Mesodermal cell (in vitro differentiated cells): ENCODE data around the gene VWA8.

ENCODE experiments used
- H3K27ac ChIP-seq: 2 replicates; pipeline ENCODE4 v1.7.0; 2013; ENCODE audit warnings: mild to moderate bottlenecking, low read depth, low read length, moderate library complexity; ENCODE audit not compliant: severe bottlenecking
- H3K36me3 ChIP-seq: 2 replicates; pipeline ENCODE4 v1.7.1; 2013; ENCODE audit warnings: mild to moderate bottlenecking, low read length, moderate library complexity; ENCODE audit not compliant: control insufficient read depth, insufficient read depth
- H3K4me1 ChIP-seq: one replicate; pipeline ENCODE4 v1.7.1; 2013; ENCODE audit warnings: mild to moderate bottlenecking, low read length; ENCODE audit not compliant: insufficient read depth, control insufficient read depth, poor library complexity, severe bottlenecking
- H3K4me3 ChIP-seq: 2 replicates; pipeline ENCODE4 v1.7.0; 2013; ENCODE audit warnings: low read length, control low read depth, mild to moderate bottlenecking; ENCODE audit not compliant: insufficient read depth, poor library complexity, severe bottlenecking; ENCODE audit errors: extremely low read depth
- H3K9me3 ChIP-seq: 2 replicates; pipeline ENCODE4 v1.7.1; 2013; ENCODE audit warnings: mild to moderate bottlenecking, low read length, moderate library complexity; ENCODE audit not compliant: control insufficient read depth
- WGBS, 2 experiments: methylation state at CpG; one replicate each; pipeline ENCODE4 v1.1.5; 2013; ENCODE audit warnings: missing lambda C conversion rate in 2 of 2; ENCODE audit not compliant: insufficient coverage in 2 of 2; 5-methylcytosine and 5-hydroxymethylcytosine counted together

Gene VWA8

DNA sequence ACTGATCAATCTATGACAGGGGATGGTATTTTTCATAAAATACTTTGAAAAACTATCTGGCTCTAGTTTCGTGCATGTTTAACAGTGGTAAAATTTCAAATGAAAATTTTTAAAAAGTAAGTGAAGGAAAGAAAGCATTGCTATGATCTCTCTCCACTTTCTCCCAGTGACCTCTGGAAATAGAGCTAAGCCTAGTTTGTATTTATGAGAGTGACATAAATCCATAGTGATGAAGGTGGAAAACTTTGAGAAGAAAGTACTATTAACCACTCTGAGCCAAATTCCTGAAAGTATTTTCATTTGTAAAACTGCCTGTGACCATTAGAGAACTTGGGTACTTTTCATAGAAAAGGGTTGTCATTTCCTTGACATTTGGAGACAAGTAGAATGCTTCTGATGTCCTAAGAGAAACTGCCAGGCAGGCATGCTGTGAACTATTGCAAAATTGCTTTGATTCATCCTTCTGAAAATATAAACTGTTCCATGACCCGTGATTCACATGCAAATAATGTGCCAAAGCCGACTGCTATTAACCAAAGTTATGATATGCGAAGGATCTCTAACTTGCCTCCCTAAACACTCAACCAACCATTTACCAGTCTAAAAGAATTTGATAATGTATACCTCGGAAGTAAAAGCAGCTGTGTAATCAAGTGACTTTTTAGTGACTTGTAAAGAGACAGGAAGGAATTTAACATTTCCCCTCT, 133.2 kb downstream of the VWA8 start:
- Histone ChIP-seq H3K27ac (no peak overlapping the region), H3K4me1 (no peaks in the 10 kb centered on the region), H3K4me3 (no peak overlapping the region), H3K36me3 (no peaks in the 10 kb centered on the region), H3K9me3 (no peaks in the 10 kb centered on the region)
- WGBS, 2 experiments = 92% methylated on average over 4 of the region's 5 CpGs; no CpG with 5 or more reads in 1 of the 2 experiments

DNA sequence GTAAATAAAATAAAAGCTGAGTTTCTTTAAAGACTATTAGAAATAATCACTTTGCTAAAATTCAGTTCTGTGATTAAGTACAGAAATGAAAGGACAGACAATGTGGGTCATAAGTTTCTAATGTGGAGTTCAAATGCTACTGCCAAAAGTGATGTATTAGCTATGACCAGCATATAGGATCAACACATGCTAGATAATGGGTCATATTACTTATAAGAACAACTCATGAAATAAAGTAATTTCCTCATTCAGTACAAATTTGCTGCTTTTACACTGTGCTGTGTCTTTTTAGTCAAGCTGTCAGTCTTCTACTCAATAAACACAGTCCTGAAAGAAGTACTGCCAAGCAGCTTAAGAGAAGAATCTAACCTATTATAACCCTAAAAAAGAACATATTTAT, 135.2 kb downstream of the VWA8 start:
- Histone ChIP-seq H3K27ac (no peak overlapping the region), H3K4me3 (no peak overlapping the region), H3K4me1 (no peaks in the 10 kb centered on the region), H3K36me3 (no peaks in the 10 kb centered on the region), H3K9me3 (no peaks in the 10 kb centered on the region)

DNA sequence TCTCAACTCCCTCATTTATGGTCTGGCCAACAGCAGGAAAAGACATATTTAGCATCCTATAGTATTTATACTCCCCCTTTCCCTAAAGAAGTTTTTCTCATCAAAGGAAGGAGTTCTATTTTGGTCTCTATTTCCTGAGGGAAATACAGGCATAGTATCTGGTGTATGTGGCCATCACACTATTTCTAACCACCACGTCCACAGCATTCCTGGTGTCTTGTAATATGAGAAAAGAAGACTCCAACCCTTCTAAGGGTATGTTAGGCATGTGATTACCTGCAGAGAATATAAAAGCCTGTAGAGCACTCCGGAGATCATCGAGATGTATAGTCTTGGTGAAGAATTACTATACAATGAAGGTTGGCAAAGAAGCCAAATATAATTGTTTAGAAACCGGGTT, 137.4 kb downstream of the VWA8 start:
- 92 to 95% methylated on average over 2 of the region's 4 CpGs for WGBS, 2 experiments
- Histone ChIP-seq H3K36me3 (no peaks in the 10 kb centered on the region), H3K9me3 (no peaks in the 10 kb centered on the region), H3K4me3 (no peak overlapping the region), H3K27ac (no peak overlapping the region), H3K4me1 (no peaks in the 10 kb centered on the region)

DNA sequence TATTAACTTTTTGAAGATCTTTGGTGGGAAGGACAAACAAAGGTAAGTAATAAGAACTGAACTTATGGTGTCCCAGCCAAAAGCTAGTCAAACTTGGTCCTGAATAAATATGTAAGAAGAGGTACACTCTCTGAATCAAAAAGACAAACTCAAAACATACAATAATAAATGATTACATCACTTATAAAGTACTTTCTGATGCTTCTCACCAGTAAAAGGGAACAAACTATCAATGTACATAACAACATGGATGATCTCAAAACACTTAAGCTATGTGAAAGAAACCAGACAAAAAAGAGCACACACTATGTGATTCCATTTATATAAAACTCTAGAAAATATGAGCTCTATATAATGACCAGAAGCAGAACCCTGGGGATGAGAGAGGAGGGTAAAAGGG, 138.3 kb downstream of the VWA8 start:
- H3K4me3 ChIP-seq = no peak overlapping the region

DNA sequence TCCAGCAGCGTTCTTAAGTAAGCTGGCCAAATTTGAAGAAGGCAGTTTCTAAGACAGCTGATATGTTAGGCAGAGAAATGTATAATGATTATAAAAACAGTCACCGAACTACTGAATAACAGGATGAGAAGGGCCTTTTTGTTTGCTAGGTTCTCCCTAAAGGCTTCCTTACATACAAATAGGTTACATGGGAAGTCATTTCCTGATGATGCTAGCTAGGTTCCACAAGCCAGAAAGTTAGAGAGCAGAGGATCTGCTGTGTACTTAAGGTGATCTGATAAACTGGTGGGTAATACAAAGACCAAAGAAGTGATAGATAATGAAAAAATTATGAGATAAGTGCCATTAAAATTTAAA, 139.7 kb downstream of the VWA8 start:
- Histone ChIP-seq H3K4me1 (no peaks in the 10 kb centered on the region), H3K36me3 (no peaks in the 10 kb centered on the region), H3K4me3 (no peak overlapping the region), H3K27ac (no peak overlapping the region), H3K9me3 (no peaks in the 10 kb centered on the region)
- WGBS, 2 experiments = 80% methylated on average over 2 of the region's 2 CpGs; no CpG with 5 or more reads in 1 of the 2 experiments

More for the DNA sequence above, 138.3 kb downstream of the VWA8 start:
- Histone ChIP-seq H3K9me3 (no peaks in the 10 kb centered on the region), H3K36me3 (no peaks in the 10 kb centered on the region), H3K4me1 (no peaks in the 10 kb centered on the region), H3K27ac (no peak overlapping the region)

DNA sequence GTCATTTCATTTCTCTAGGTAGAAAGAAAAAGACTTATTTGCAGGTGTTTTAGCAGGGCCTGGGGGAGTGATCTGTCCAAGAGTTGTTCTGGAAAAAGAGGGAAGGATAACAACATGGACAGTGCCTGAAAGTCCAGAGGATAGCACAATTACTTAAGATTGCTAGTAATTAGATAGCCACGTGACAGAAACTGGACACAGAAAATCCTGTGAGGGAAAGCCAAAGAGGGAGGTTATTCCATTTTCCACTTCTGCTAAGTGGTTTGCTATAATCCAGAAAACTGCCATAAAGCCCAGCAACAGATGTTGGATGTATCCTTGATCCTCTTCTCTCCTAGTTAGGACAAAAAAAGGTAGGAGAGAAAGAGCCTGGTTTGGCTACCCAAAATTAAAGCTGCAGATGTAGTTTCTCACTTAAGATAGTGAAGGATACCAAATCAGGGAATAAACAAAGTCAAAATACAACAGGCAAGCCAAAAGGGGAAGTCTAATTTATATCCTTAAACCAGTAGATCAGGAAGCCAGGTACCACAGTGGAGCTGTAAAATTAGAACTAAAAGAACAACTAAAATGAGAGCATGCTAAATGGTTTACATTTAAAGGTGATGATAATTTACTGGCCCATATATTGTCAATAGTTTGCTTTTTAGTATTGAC, 140.2 kb downstream of the VWA8 start:
- Histone ChIP-seq H3K9me3 (peaks cover 1% of the 10 kb centered on the region), H3K36me3 (no peaks in the 10 kb centered on the region), H3K27ac (no peak overlapping the region), H3K4me3 (no peak overlapping the region), H3K4me1 (no peaks in the 10 kb centered on the region)
- WGBS, 2 experiments = 88 to 100% methylated on average over 1 of the region's 1 CpG

DNA sequence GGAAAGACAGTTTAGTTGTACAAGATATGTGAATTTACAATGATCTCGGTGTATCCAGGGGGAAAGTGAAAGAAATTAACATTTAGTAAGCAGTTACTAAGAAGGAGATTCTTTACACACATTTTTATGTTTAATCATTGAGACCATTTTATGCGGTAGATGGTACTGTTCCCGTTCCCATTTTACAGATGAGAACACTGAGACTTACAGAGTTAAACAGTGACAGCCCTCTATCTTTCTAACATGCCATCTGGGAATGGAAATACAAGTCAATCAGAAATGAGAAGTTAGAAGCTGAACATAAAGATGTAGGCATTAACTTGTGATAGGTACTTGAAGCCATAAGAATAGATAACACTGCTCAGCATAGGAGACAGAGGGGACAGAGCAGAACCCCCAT, 144.9 kb downstream of the VWA8 start:
- 100% methylated on average over 2 of the region's 3 CpGs for WGBS, 2 experiments
- peaks cover 3% of the 10 kb centered on the region for H3K9me3 ChIP-seq
- H3K27ac ChIP-seq = no peak overlapping the region
- H3K4me3 ChIP-seq = no peak overlapping the region
- H3K4me1 ChIP-seq = no peaks in the 10 kb centered on the region
- no peaks in the 10 kb centered on the region for H3K36me3 ChIP-seq

DNA sequence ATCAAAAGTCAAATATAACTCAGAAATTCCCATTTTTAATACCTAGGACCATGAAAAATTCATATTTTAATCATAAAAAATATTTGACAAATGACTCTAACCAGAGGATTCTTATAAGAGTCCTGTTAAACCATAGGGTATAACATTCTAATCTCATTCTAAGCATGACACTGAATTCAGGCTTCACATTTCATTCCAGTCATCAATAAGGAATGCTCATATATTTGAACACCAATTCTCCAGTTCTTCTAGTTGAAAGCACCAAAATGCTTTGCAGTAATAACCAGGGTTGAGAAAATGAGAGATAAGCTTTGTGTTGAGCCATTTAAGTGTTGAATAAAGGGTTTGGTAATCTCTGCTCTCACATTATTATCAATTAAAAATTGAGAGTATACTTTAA, 147.5 kb downstream of the VWA8 start:
- H3K36me3 ChIP-seq = no peaks in the 10 kb centered on the region
- H3K4me1 ChIP-seq = no peaks in the 10 kb centered on the region
- H3K9me3 ChIP-seq = peaks cover 3% of the 10 kb centered on the region
- H3K27ac ChIP-seq = no peak overlapping the region
- H3K4me3 ChIP-seq = no peak overlapping the region

DNA sequence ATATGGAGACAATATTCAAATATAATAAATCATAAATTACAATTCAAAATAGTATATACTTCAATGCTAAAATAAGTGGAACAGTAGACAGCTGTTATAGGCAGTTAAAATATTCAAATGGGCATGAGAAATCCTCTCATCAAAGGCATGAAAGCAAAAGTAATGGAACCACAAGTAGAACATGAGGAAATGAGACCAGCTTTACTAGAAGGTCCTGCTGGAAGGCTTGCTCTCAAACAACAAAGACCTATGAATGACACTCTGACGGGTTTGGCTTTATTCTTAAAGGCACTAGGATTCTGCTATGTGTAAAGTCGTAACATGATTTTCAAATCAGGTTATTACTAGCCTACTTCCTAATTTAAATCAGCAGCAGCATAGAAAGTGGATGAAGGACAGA, 148.1 kb downstream of the VWA8 start:
- H3K4me3 ChIP-seq = no peak overlapping the region
- WGBS, 2 experiments = 80 to 100% methylated on average over 1 of the region's 2 CpGs
- no peaks in the 10 kb centered on the region for H3K36me3 ChIP-seq
- H3K4me1 ChIP-seq = no peaks in the 10 kb centered on the region
- no peak overlapping the region for H3K27ac ChIP-seq
- H3K9me3 ChIP-seq = peaks cover 3% of the 10 kb centered on the region

DNA sequence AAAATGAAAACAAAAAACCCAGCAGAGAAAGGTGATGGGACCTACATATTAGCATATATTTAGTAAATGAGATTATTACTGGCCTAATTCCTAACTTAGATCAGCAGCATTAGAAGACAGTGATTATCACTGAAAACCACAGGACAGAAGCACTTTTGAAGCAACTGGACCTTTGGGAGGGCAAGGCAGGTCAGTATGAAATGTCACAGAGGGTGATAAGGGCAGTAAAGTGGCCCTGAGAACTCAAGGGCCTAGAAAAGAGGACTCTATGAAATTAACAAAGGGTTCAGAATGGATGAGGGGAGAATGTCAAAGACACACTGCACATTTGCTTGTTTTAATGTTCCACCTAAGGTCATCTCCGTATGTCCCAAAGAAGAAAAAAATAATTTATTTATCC, 148.7 kb downstream of the VWA8 start:
- peaks cover 3% of the 10 kb centered on the region for H3K9me3 ChIP-seq
- no peaks in the 10 kb centered on the region for H3K36me3 ChIP-seq
- H3K4me1 ChIP-seq = no peaks in the 10 kb centered on the region
- no peak overlapping the region for H3K4me3 ChIP-seq
- WGBS, 2 experiments = no CpG with 5 or more reads among the region's 1 CpG
- no peak overlapping the region for H3K27ac ChIP-seq

DNA sequence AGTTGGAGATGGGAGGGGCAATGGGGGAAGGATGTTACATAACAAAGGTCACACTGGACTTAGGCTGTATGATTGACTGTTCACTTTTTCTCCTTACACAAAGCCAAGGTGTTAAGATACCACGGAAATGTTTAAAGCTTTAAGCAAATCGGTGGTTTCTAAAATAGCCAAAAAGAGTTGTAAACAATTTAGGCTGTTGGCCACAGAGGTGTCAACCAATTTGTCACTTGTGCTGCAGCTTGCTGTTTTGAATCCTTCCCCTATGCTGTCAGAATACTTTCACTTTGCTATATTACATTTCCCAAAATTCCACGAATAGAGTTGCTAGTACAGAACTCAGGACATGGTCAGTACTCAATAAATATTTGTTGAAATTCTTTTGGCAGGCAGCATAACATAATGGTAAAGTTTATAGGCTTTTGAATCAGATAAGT, 149.3 kb downstream of the VWA8 start:
- H3K4me3 ChIP-seq = no peak overlapping the region
- 86 to 94% methylated on average over 2 of the region's 3 CpGs for WGBS, 2 experiments
- no peaks in the 10 kb centered on the region for H3K36me3 ChIP-seq
- H3K9me3 ChIP-seq = peaks cover 3% of the 10 kb centered on the region
- H3K4me1 ChIP-seq = no peaks in the 10 kb centered on the region
- no peak overlapping the region for H3K27ac ChIP-seq
